ENCODE results near the gene PHEX.

Gene PHEX

DNA sequence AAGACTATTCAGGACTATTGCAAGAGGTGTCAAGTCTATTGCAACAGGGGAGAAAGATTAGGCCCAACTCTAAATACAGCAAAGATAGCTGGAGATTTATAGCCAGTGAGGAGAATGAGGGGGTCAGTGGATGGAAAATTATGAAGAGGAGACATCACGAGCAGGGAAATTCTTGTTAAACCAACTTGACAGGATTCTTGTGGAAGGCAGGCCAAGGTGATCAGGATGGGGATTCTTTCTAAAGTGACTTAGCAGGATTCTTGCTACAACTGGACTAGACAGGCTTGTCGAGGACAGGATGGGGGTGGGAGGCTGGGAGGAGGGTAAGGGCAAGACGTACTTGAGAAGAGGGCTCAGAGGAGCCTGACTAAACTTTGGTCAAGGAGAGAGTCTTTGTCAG lies 89.0 kb downstream of the PHEX start:
- H3K27me3 ChIP-seq (ENCODE audit: insufficient read depth, poor library complexity, severe bottlenecking) = no peaks in the 10 kb centered on the region
- no peak overlapping the region for H3K27ac ChIP-seq (replicated peaks)
- TF ChIP-seq GABPA (IDR thresholded peaks at IDR 0.05; ENCODE audit: low read depth) (no peak), CTCF (IDR thresholded peaks at IDR 0.05; ENCODE audit: insufficient read depth, low read length) (no peak), SPI1 (IDR thresholded peaks at IDR 0.05; ENCODE audit: borderline replicate concordance, low read depth) (no peak), REST (IDR thresholded peaks at IDR 0.05; ENCODE audit: insufficient replicate concordance, low read depth) (no peak), POLR2AphosphoS5 (IDR thresholded peaks at IDR 0.05; ENCODE audit: low read depth) (no peak)
- no peak overlapping the region for H3K4me3 ChIP-seq (replicated peaks; ENCODE audit: insufficient read depth, low read length)
- DNase-seq (ENCODE audit: low read depth in 1 of 2, low spot score in 1 of 2) = no peak

DNA sequence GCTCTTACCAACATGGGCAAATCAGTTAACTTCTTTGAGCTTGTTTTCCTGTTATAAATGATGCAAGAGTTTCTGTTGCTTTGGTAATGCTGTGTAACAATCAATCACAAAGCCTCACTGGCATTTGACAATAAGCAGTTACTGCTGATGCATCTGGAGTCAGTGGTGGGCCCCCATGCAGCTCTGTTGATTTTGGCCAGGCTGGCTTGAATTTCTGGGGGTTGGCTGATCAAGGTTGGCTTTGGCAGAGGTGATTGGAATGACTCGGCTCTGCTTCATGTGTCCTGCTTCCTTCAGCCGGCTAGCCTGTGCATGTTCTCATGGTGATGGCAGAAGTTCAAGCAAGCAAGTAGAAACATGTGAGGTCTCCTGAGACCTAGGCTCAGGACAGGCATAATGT lies 90.4 kb downstream of the PHEX start:
- Histone ChIP-seq H3K27me3 (ENCODE audit: insufficient read depth, poor library complexity, severe bottlenecking) (no peaks in the 10 kb centered on the region), H3K4me3 (replicated peaks; ENCODE audit: insufficient read depth, low read length) (no peak overlapping the region), H3K27ac (replicated peaks) (no peak overlapping the region)
- TF ChIP-seq SPI1 (IDR thresholded peaks at IDR 0.05; ENCODE audit: borderline replicate concordance, low read depth) = no peak
- TF ChIP-seq GABPA (IDR thresholded peaks at IDR 0.05; ENCODE audit: low read depth) = no peak
- no peak for TF ChIP-seq REST (IDR thresholded peaks at IDR 0.05; ENCODE audit: insufficient replicate concordance, low read depth)
- TF ChIP-seq POLR2AphosphoS5 (IDR thresholded peaks at IDR 0.05; ENCODE audit: low read depth) = no peak
- no peak for TF ChIP-seq CTCF (IDR thresholded peaks at IDR 0.05; ENCODE audit: insufficient read depth, low read length)
- DNase-seq (ENCODE audit: low read depth in 1 of 2, low spot score in 1 of 2) = no peak

- DNase-seq (ENCODE audit: low read depth in 1 of 2, low spot score in 1 of 2) = no peak
- no peaks in the 10 kb centered on the region for H3K27me3 ChIP-seq (ENCODE audit: insufficient read depth, poor library complexity, severe bottlenecking)
- H3K4me3 ChIP-seq (replicated peaks; ENCODE audit: insufficient read depth, low read length) = no peak overlapping the region
- no peak overlapping the region for H3K27ac ChIP-seq (replicated peaks)
- TF ChIP-seq CTCF (IDR thresholded peaks at IDR 0.05; ENCODE audit: insufficient read depth, low read length) (no peak), POLR2AphosphoS5 (IDR thresholded peaks at IDR 0.05; ENCODE audit: low read depth) (no peak), SPI1 (IDR thresholded peaks at IDR 0.05; ENCODE audit: borderline replicate concordance, low read depth) (no peak), GABPA (IDR thresholded peaks at IDR 0.05; ENCODE audit: low read depth) (no peak)
Observed at GRCh38 chrX:22124098-22124497, 92.0 kb downstream of the PHEX start.

GRCh38 chrX:22125481-22125880 lies 93.4 kb downstream of the PHEX start:
- no peak for DNase-seq (ENCODE audit: low read depth in 1 of 2, low spot score in 1 of 2)
- no peak overlapping the region for H3K4me3 ChIP-seq (replicated peaks; ENCODE audit: insufficient read depth, low read length)
- H3K27me3 ChIP-seq (ENCODE audit: insufficient read depth, poor library complexity, severe bottlenecking) = no peaks in the 10 kb centered on the region
- TF ChIP-seq SPI1 (IDR thresholded peaks at IDR 0.05; ENCODE audit: borderline replicate concordance, low read depth) (no peak), REST (IDR thresholded peaks at IDR 0.05; ENCODE audit: insufficient replicate concordance, low read depth) (no peak), CTCF (IDR thresholded peaks at IDR 0.05; ENCODE audit: insufficient read depth, low read length) (no peak), GABPA (IDR thresholded peaks at IDR 0.05; ENCODE audit: low read depth) (no peak), POLR2AphosphoS5 (IDR thresholded peaks at IDR 0.05; ENCODE audit: low read depth) (no peak)
- no peak overlapping the region for H3K27ac ChIP-seq (replicated peaks)
